Karpas-422 (cell line): ENCODE results near the gene SH2D7. TPM values are rescaled to one million over a fixed set of nuclear protein-coding genes. Genes with fewer than 3 reads are reported as not detected.

Experiments used
- DNase-seq: peaks from one replicate; pipeline ENCODE4 v3.0.0-alpha.2; 2015
- H2AFZ ChIP-seq: fragments of 200-600 bp; sonication (generic); 2 replicates; pipeline ENCODE4 v1.6.1; 2014; ENCODE audit warnings: antibody characterized with exemption, low read length, mixed read lengths
- H3K27ac ChIP-seq: fragments of 200-600 bp; sonication (generic); 2 replicates; pipeline ENCODE4 v1.5.1; 2014; ENCODE audit warnings: mild to moderate bottlenecking, low read length, moderate library complexity
- H3K27me3 ChIP-seq: fragments of 200-600 bp; sonication (generic); 2 replicates; pipeline ENCODE4 v1.6.1; 2014; ENCODE audit warnings: low read length, mixed read lengths
- H3K36me3 ChIP-seq: fragments of 200-600 bp; sonication (generic); 2 replicates; pipeline ENCODE4 v1.6.1; 2014; ENCODE audit warnings: low read length, mixed read lengths; ENCODE audit not compliant: insufficient read depth
- H3K4me1 ChIP-seq: fragments of 200-600 bp; sonication (generic); 2 replicates; pipeline ENCODE4 v1.6.1; 2014; ENCODE audit warnings: mild to moderate bottlenecking, low read length, mixed read lengths
- H3K4me2 ChIP-seq: fragments of 200-600 bp; sonication (generic); 2 replicates; pipeline ENCODE4 v1.6.1; 2014; ENCODE audit warnings: low read length, low read depth, mild to moderate bottlenecking; ENCODE audit not compliant: poor library complexity, severe bottlenecking
- H3K4me3 ChIP-seq: fragments of 200-600 bp; sonication (generic); 2 replicates; pipeline ENCODE4 v1.5.1; 2014; ENCODE audit warnings: mild to moderate bottlenecking, antibody characterized with exemption, low read length, mixed read lengths
- H3K79me2 ChIP-seq: fragments of 200-600 bp; sonication (generic); 2 replicates; pipeline ENCODE4 v1.6.1; 2014; ENCODE audit warnings: mild to moderate bottlenecking, low read length, mixed read lengths
- H3K9ac ChIP-seq: fragments of 200-600 bp; sonication (generic); 2 replicates; pipeline ENCODE4 v1.6.0; 2014; ENCODE audit warnings: low read length
- H3K9me2 ChIP-seq: fragments of 200-600 bp; sonication (generic), shearing (Covaris generic); replicated peaks from 2 replicates; pipeline ENCODE4 v1.6.0; 2014; ENCODE audit warnings: mild to moderate bottlenecking, low read length, moderate library complexity; ENCODE audit not compliant: insufficient read depth
- H3K9me3 ChIP-seq: fragments of 300-700, 200-600 bp; sonication (generic); 2 replicates; pipeline ENCODE4 v1.6.1; 2014; ENCODE audit warnings: low read length, mixed read lengths
- H4K20me1 ChIP-seq: fragments of 200-600 bp; sonication (generic); 2 replicates; pipeline ENCODE4 v1.6.1; 2014; ENCODE audit warnings: mild to moderate bottlenecking, antibody characterized with exemption, low read length, low read depth; ENCODE audit not compliant: insufficient read depth
- total RNA-seq: library from RNA; depleted of rRNA; stranded (reverse); fragments of >200 nt; shearing (Covaris generic); gene quantifications from 2 replicates; pipeline ENCODE4 v1.2.3, GENCODE V29; 2014; ENCODE audit warnings: low replicate concordance

The SH2D7 gene
- total RNA-seq, 1 experiment from 2014 or later = not detected

DNA sequence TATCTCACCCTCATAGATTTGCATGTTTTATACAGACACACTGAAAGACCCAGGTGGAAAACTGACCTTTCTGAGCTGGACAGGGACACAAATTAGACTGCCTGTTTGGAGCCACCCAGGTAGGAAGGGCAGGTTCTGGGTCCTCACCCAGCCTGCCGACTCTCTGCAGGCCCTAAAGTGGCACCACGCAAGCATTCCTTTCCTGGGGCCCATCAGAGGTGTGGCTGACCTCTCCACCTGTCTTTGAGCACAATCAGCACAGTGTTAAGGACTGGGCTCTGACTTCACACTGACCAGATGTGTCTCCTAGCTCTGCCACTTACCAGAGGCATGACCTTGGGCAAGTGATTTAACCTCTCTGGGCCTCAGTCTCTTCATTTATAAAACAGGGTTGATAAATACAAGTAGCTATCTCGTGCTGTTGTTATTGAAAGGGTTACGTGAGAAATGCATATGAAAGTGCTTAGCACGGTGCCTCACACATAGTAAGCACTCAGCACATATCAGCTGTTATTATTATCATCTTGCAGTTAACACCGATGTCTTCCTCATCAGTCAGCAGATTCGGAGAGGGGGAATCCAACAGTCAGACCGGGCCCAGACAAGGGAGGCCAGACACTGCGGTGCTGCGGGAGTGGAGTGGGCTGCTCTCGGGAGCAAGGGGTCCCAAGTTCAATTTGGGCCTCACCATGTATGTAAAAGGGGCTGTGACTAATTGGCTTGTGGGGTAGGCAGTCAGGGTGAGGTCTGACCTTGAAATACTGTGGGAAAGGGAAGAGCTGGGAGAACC lies 12.9 kb upstream of the SH2D7 start:
- Histone ChIP-seq H3K27ac (no peak overlapping the region), H2AFZ (no peak overlapping the region), H3K9ac (no peak overlapping the region), H3K27me3 (no peaks in the 10 kb centered on the region), H4K20me1 (no peaks in the 10 kb centered on the region), H3K4me1 (peaks cover 53% of the 10 kb centered on the region), H3K36me3 (no peaks in the 10 kb centered on the region), H3K79me2 (peaks cover 26% of the 10 kb centered on the region), H3K9me3 (no peaks in the 10 kb centered on the region), H3K4me3 (no peak overlapping the region), H3K9me2 (no peaks in the 10 kb centered on the region), H3K4me2 (no peak overlapping the region)
- DNase-seq = no peak

DNA sequence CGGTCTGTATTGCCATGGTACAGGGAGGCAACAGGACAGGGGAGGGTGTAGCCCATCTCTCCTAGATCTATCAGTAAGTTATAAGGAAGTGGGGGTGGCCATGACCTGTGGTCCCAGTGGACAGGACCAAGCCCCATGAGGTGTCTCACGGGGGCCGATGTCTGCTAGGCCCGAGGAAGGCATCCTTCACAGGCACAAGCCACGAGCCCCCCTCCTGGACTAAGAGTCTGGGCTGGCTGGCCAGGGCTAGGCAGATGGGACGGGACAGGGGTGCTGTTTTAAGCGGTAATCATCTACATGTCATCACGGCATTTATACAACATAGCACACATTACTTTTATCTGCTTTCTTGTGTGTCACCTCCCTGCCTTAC lies 12.3 kb upstream of the SH2D7 start:
- H3K9me2 ChIP-seq = no peaks in the 10 kb centered on the region
- no peak overlapping the region for H3K9ac ChIP-seq
- H3K4me2 ChIP-seq = no peak overlapping the region
- peaks cover 59% of the 10 kb centered on the region for H3K4me1 ChIP-seq
- peaks cover 21% of the 10 kb centered on the region for H3K79me2 ChIP-seq
- no peak overlapping the region for H2AFZ ChIP-seq
- no peak overlapping the region for H3K27ac ChIP-seq
- H3K36me3 ChIP-seq = no peaks in the 10 kb centered on the region
- H3K27me3 ChIP-seq = no peaks in the 10 kb centered on the region
- no peaks in the 10 kb centered on the region for H4K20me1 ChIP-seq
- H3K4me3 ChIP-seq = no peak overlapping the region
- no peak for DNase-seq
- H3K9me3 ChIP-seq = no peaks in the 10 kb centered on the region

DNA sequence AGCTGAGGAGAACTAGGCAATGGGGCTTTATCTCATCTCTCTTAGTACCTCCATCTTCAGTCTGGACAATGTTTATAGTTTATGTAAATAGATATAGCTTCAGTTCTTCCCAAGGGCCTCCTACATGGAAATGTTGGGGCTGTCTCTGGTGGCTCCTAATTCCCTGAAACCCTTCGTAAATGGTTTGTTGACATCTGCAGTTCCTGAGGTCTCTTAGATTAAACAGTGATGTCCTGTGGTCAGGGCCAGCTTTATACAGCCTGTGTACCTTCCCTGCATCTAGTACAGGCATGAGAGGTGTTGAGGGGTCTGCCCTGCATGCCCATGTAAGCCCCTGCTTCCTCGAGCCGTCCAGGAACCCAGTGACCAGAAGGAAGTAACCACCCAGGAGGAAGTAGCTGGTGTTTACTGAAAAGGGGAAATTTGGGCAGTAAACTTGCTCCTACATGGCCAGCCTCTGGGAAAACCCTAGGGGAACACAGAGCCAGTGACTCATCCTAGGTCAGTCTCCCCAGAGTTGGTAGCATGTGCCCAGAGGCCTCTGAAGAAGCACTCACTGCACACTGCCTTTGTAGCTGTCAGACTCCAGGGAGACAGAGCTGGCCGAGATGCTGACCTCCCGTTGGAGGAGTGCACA lies 10.1 kb upstream of the SH2D7 start:
- H3K27me3 ChIP-seq = no peaks in the 10 kb centered on the region
- no peak for DNase-seq
- no peaks in the 10 kb centered on the region for H3K9me3 ChIP-seq
- H4K20me1 ChIP-seq = no peaks in the 10 kb centered on the region
- peak overlapping the region; percentile 44; the same call in 1 of the 2 replicates for H2AFZ ChIP-seq
- no peak overlapping the region for H3K4me3 ChIP-seq
- H3K36me3 ChIP-seq = no peaks in the 10 kb centered on the region
- H3K4me1 ChIP-seq = peaks cover 47% of the 10 kb centered on the region
- no peak overlapping the region for H3K27ac ChIP-seq
- H3K9me2 ChIP-seq = no peaks in the 10 kb centered on the region
- no peak overlapping the region for H3K9ac ChIP-seq
- H3K4me2 ChIP-seq = no peak overlapping the region
- peaks cover under 1% of the 10 kb centered on the region for H3K79me2 ChIP-seq

DNA sequence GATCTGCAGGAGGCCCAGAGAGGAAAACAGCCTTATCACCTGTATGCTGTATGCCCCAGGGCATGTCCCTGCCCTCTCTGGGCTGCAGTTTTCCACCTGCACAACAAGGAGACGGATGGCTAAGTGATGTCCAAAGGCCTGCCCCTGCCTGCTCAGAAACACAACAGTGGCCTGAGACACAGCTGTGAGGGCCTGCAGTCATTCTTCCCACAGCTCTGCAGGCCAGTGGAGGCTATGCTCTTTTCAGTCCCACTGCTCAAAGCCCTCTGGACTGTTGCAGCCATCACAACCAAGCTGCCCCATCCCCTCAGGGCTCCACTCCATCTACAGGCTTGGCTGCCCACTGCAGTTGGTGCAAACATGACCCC lies 9.6 kb upstream of the SH2D7 start:
- Histone ChIP-seq H2AFZ (peak overlapping the region; percentile 44; the same call in 1 of the 2 replicates), H3K9ac (no peak overlapping the region)

DNA sequence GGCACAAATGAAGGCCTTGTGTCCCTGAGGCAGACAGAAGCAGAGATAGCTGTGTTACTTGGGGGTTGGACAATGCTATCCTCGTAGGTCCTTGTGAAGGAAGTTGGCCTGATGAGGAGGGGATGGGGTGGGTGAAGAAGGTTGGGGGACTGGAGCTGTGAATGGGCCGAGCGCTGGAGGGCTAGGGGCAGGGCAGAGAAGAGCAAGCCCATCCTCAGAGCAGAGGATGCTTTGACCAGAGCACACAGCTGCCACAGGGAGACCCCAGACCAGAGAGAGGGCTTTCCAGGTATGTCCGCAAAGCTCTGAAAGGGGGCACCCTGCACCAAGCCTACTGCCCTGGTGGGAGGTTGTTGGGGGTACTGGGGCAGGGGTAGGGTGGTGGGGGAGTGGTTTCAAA lies 9.2 kb upstream of the SH2D7 start:
- H3K9ac ChIP-seq = no peak overlapping the region
- H3K27ac ChIP-seq = no peak overlapping the region
- H3K36me3 ChIP-seq = no peaks in the 10 kb centered on the region
- no peak for DNase-seq
- no peak overlapping the region for H3K4me2 ChIP-seq
- no peak overlapping the region for H2AFZ ChIP-seq
- no peaks in the 10 kb centered on the region for H3K27me3 ChIP-seq
- no peaks in the 10 kb centered on the region for H4K20me1 ChIP-seq
- H3K9me3 ChIP-seq = no peaks in the 10 kb centered on the region
- peaks cover 48% of the 10 kb centered on the region for H3K4me1 ChIP-seq
- H3K4me3 ChIP-seq = no peak overlapping the region
- no peaks in the 10 kb centered on the region for H3K9me2 ChIP-seq
- no peaks in the 10 kb centered on the region for H3K79me2 ChIP-seq

More for the DNA sequence above, 9.6 kb upstream of the SH2D7 start:
- DNase-seq = no peak
- no peaks in the 10 kb centered on the region for H3K36me3 ChIP-seq
- no peaks in the 10 kb centered on the region for H3K9me3 ChIP-seq
- H3K4me1 ChIP-seq = peaks cover 48% of the 10 kb centered on the region
- H3K4me3 ChIP-seq = no peak overlapping the region
- no peak overlapping the region for H3K27ac ChIP-seq
- no peaks in the 10 kb centered on the region for H3K79me2 ChIP-seq
- no peaks in the 10 kb centered on the region for H4K20me1 ChIP-seq
- H3K27me3 ChIP-seq = no peaks in the 10 kb centered on the region
- H3K4me2 ChIP-seq = no peak overlapping the region
- H3K9me2 ChIP-seq = no peaks in the 10 kb centered on the region

DNA sequence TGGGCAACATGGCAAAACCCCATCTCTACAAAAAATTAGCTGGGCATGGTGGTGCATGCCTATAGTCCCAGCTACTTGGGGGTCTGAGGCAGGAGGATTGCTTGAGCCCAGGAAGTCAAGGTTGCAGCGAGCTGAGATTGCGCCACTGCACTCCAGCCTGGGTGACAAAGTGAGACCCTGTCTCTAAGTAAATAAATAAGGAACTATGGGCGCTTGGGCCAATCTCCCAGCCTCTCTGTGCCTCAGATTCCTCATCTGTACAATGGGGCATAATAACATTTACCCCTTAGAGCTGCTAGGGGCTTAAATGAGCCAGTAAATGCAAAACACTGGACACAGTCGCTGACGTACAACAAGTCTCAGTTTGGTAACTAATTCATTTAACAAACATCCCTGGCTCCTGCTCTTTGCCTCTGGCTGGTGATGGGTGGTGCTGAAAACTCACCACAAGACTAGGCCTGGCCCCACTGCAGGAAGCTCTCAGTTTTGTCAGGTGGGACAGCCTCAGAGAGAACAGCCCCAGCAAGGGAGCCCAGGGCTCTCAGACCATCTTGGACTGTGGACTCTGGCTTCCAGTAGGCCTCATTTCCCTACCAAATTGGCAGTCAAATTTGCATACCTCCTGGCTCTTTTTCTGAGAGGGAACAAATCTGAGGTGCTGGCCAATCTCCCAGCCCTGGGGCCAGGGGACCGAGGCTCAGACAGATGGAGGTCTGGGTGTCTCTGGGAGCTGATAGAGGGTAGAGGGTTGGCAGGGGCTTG lies 8.5 kb upstream of the SH2D7 start:
- Histone ChIP-seq H3K4me2 (peak overlapping the region; percentile 61), H3K9ac (peak overlapping the region; percentile 49), H2AFZ (no peak overlapping the region; the same call in 1 of the 2 replicates), H3K27me3 (no peaks in the 10 kb centered on the region), H3K4me3 (peak overlapping the region; percentile 29), H3K79me2 (no peaks in the 10 kb centered on the region), H3K36me3 (no peaks in the 10 kb centered on the region), H3K9me3 (no peaks in the 10 kb centered on the region), H3K4me1 (peaks cover 47% of the 10 kb centered on the region), H4K20me1 (no peaks in the 10 kb centered on the region), H3K27ac (peak overlapping the region; percentile 62), H3K9me2 (no peaks in the 10 kb centered on the region)
- DNase-seq = peak; percentile 72

DNA sequence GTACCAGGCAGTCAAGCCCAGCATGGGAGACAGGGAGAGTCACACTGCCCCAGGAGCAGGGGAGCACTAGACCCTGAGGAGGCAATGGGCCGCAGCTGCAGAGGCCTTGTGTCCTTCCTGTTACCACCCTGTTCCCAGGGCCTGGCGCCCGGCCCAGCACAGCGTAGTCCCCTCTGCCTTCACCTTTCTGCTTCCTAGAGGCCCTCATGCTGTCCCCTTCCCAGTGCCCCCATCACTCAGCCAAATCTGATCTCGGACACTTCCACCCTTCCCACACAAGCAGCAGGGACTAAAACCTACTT lies 8.0 kb upstream of the SH2D7 start:
- Histone ChIP-seq H3K79me2 (no peaks in the 10 kb centered on the region), H2AFZ (no peak overlapping the region; the same call in 1 of the 2 replicates), H3K36me3 (no peaks in the 10 kb centered on the region), H3K4me3 (peak overlapping the region; percentile 29), H3K4me1 (peaks cover 41% of the 10 kb centered on the region), H3K27me3 (no peaks in the 10 kb centered on the region), H3K9me3 (no peaks in the 10 kb centered on the region), H3K9me2 (no peaks in the 10 kb centered on the region), H3K4me2 (peak overlapping the region; percentile 61), H3K27ac (peak overlapping the region; percentile 62), H3K9ac (peak overlapping the region; percentile 49), H4K20me1 (no peaks in the 10 kb centered on the region)
- no peak for DNase-seq

DNA sequence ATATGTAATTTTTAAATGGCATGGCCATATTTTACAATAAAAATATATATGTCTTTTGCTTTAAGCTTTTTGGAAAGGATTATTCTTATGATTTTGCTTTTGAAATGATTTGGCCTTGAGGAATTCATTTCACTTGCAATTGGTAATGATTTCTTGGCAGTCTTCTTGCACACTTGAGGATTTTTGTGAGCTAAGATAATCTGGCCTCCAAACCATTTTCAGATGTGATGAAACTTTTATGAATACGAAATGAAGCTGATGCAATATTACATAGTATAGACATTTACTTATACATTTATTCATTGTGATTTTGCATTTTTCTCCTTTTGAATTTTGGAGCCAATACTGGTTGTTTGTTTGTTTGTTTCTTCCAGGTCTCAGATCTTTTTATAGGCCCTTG lies 6.4 kb upstream of the SH2D7 start:
- no peak overlapping the region for H3K27ac ChIP-seq
- DNase-seq = no peak
- no peaks in the 10 kb centered on the region for H3K27me3 ChIP-seq
- no peaks in the 10 kb centered on the region for H3K9me2 ChIP-seq
- H3K4me3 ChIP-seq = no peak overlapping the region
- no peaks in the 10 kb centered on the region for H4K20me1 ChIP-seq
- no peaks in the 10 kb centered on the region for H3K36me3 ChIP-seq
- H3K9me3 ChIP-seq = no peaks in the 10 kb centered on the region
- H3K4me1 ChIP-seq = peaks cover 40% of the 10 kb centered on the region
- H3K9ac ChIP-seq = no peak overlapping the region
- no peak overlapping the region for H3K4me2 ChIP-seq
- no peaks in the 10 kb centered on the region for H3K79me2 ChIP-seq
- no peak overlapping the region for H2AFZ ChIP-seq
